Lower lobe of right lung (tissue), 2 donors: ENCODE results near the gene CD46. TPM values are rescaled to one million over a fixed set of nuclear protein-coding genes. Genes with fewer than 3 reads are reported as not detected.
"Not testable (repeated sequence)": the region's sequence is repeated elsewhere in the genome, so short reads cannot be mapped to it uniquely, and the experiment has no call there.

Source experiments
- ATAC-seq, 2 donors: fragments of 200-7000 bp; cut with Tn5 transposase; one replicate each; pipeline ENCODE4 v1.9.1; 2020 to 2022; ENCODE audit warnings: mild to moderate bottlenecking in 2 of 2, moderate library complexity in 2 of 2
- DNase-seq: peaks from one replicate; pipeline ENCODE4 v3.0.0-alpha.2; 2020
- H3K27ac ChIP-seq: fragments of 200-600 bp; one replicate; pipeline ENCODE4 v1.8.0; 2022
- H3K27me3 ChIP-seq: fragments of 200-600 bp; one replicate; pipeline ENCODE4 v1.8.0; 2022; ENCODE audit warnings: low read depth
- H3K36me3 ChIP-seq: fragments of 200-600 bp; one replicate; pipeline ENCODE4 v1.8.0; 2022; ENCODE audit warnings: mild to moderate bottlenecking
- H3K4me1 ChIP-seq: fragments of 200-600 bp; one replicate; pipeline ENCODE4 v1.8.0; 2022
- H3K4me3 ChIP-seq: fragments of 200-600 bp; one replicate; pipeline ENCODE4 v1.8.0; 2022; ENCODE audit warnings: mild to moderate bottlenecking
- H3K9me3 ChIP-seq: fragments of 200-600 bp; one replicate; pipeline ENCODE4 v1.8.0; 2022
- CTCF ChIP-seq: fragments of 200-600 bp; IDR thresholded peaks from one replicate; pipeline ENCODE4 v1.8.0; 2022; ENCODE audit warnings: antibody characterized with exemption, mild to moderate bottlenecking
- intact Hi-C: fragments of 100-400 bp; cut with DNase I; formaldehyde crosslinking; loops from one replicate; pipeline ENCODE4 v1.11.0; 2022
- total RNA-seq: library from RNA; stranded (reverse); fragmentation: NEBNext Ultra II Directional; extraction: Animal tissue kit (Norgen Biotek cat#: 25700); gene quantifications from one replicate; pipeline ENCODE4 v1.2.1, GENCODE V29; 2021
- donor health status: DM: no; HTN: yes; CAD: no; lungs with severe emphysema.

Gene CD46
- total RNA-seq, 1 donor from 2014 or later: 302 TPM

GRCh38 chr1:207755846-207756693 lies 4.2 kb downstream of the CD46 start:
- intact Hi-C loops: no loop called here
- TF ChIP-seq CTCF: no peak
- H3K9me3 ChIP-seq: no peaks in the 10 kb centered on the region
- peaks cover 42% of the 10 kb centered on the region for H3K36me3 ChIP-seq
- no peak overlapping the region for H3K4me3 ChIP-seq
- no peaks in the 10 kb centered on the region for H3K27me3 ChIP-seq
- ATAC-seq (no peak), DNase-seq (no peak)
- H3K27ac ChIP-seq: no peak overlapping the region
- H3K4me1 ChIP-seq: peaks cover 39% of the 10 kb centered on the region

- H3K27ac ChIP-seq: no peak overlapping the region
- TF ChIP-seq CTCF: no peak
- no peaks in the 10 kb centered on the region for H3K27me3 ChIP-seq
- DNase-seq (no peak), ATAC-seq (peak in 1 of 2 donors; percentile 23)
- peaks cover 100% of the 10 kb centered on the region for H3K36me3 ChIP-seq
- no peaks in the 10 kb centered on the region for H3K4me1 ChIP-seq
- H3K9me3 ChIP-seq: no peaks in the 10 kb centered on the region
- intact Hi-C loops: no loop called here
- no peak overlapping the region for H3K4me3 ChIP-seq
These were observed 10.8 kb downstream of the CD46 start for GRCh38 chr1:207762622-207763021.

GRCh38 chr1:207763091-207763490 lies 11.2 kb downstream of the CD46 start:
- Histone ChIP-seq H3K27ac (no peak overlapping the region), H3K9me3 (no peaks in the 10 kb centered on the region), H3K4me3 (no peak overlapping the region), H3K36me3 (peaks cover 98% of the 10 kb centered on the region), H3K27me3 (no peaks in the 10 kb centered on the region), H3K4me1 (no peaks in the 10 kb centered on the region)
- TF ChIP-seq CTCF: no peak
- intact Hi-C loops: no loop called here
- peak in 1 of 2 donors; percentile 37 for ATAC-seq
- no peak for DNase-seq

GRCh38 chr1:207763972-207764371 lies 12.1 kb downstream of the CD46 start:
- intact Hi-C loops: no loop called here
- no peak for DNase-seq
- Histone ChIP-seq H3K4me3 (no peak overlapping the region), H3K36me3 (peaks cover 98% of the 10 kb centered on the region), H3K4me1 (no peaks in the 10 kb centered on the region), H3K27ac (no peak overlapping the region), H3K9me3 (no peaks in the 10 kb centered on the region), H3K27me3 (no peaks in the 10 kb centered on the region)
- ATAC-seq: no peak
- no peak for TF ChIP-seq CTCF

- no peaks in the 10 kb centered on the region for H3K27me3 ChIP-seq
- peaks cover 3% of the 10 kb centered on the region for H3K9me3 ChIP-seq
- intact Hi-C loops: no loop called here
- H3K4me3 ChIP-seq: no peak overlapping the region
- DNase-seq (no peak), ATAC-seq (no peak)
- peaks cover 88% of the 10 kb centered on the region for H3K36me3 ChIP-seq
- H3K27ac ChIP-seq: no peak overlapping the region
- no peaks in the 10 kb centered on the region for H3K4me1 ChIP-seq
- TF ChIP-seq CTCF: no peak
These were observed 14.7 kb downstream of the CD46 start for GRCh38 chr1:207766569-207766968.

DNA sequence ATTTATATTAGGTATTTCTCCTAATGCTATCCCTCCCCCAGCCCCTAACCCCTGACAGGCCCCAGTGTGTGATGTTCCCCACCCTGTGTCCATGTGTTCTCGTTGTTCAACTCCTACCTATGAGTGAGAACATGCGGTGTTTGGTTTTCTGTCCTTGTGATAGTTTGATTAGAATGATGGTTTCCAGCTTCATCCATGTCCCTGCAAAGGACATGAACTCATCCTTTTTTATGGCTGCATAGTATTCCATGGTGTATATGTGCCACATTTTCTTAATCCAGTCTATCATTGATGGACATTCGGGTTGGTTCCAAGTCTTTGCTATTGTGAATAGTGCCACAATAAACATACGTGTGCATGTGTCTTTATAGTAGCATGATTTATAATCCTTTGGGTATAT lies 18.7 kb downstream of the CD46 start:
- H3K36me3 ChIP-seq: peaks cover 64% of the 10 kb centered on the region
- H3K9me3 ChIP-seq: not testable (repeated sequence)

GRCh38 chr1:207776045-207776444 lies 24.2 kb downstream of the CD46 start:
- H3K27me3 ChIP-seq, H3K27ac ChIP-seq, intact Hi-C loops, DNase-seq, ATAC-seq, H3K4me1 ChIP-seq, H3K4me3 ChIP-seq, H3K9me3 ChIP-seq: not testable (repeated sequence)
- peaks cover 39% of the 10 kb centered on the region for H3K36me3 ChIP-seq

More for the DNA sequence above, 18.7 kb downstream of the CD46 start:
- ATAC-seq, DNase-seq, intact Hi-C loops, H3K27me3 ChIP-seq, H3K27ac ChIP-seq, H3K4me1 ChIP-seq, H3K4me3 ChIP-seq: not testable (repeated sequence)

- H3K36me3 ChIP-seq: peaks cover 33% of the 10 kb centered on the region
- ATAC-seq, DNase-seq, intact Hi-C loops, H3K27ac ChIP-seq, H3K9me3 ChIP-seq, H3K27me3 ChIP-seq, H3K4me1 ChIP-seq, H3K4me3 ChIP-seq: not testable (repeated sequence)
These were observed 25.6 kb downstream of the CD46 start for GRCh38 chr1:207777412-207777811.
